Transverse colon (tissue), 4 donors: ENCODE measurements around the gene SLC22A14. TPM values are rescaled to one million over a fixed set of nuclear protein-coding genes. Genes with fewer than 3 reads are reported as not detected.

ENCODE experiments used
- DNase-seq: peaks from one replicate; pipeline ENCODE4 v3.0.0-alpha.2; 2019
- H3K27ac ChIP-seq, 4 donors: fragments of 200-600 bp; sonication (generic); 2 replicates each; pipeline ENCODE4 v1.5.1; 2016 to 2018; ENCODE audit warnings: inconsistent platforms in 4 of 4
- H3K27me3 ChIP-seq: fragments of 200-600 bp; sonication (generic); 2 replicates; pipeline ENCODE4 v1.5.1; 2017; ENCODE audit warnings: inconsistent platforms
- H3K36me3 ChIP-seq, 4 donors: fragments of 200-600 bp; sonication (generic); 2 replicates each; pipeline ENCODE4 v1.5.1; 2017 to 2019; ENCODE audit warnings: inconsistent platforms in 4 of 4
- H3K4me1 ChIP-seq, 4 donors: fragments of 200-600 bp; sonication (generic); 2 replicates each; pipeline ENCODE4 v1.5.1; 2017 to 2020; ENCODE audit warnings: inconsistent platforms in 4 of 4
- H3K4me3 ChIP-seq, 4 donors: fragments of 200-600 bp; sonication (generic); 1 replicate in 1 of 4; 2 replicates in 3 of 4; pipeline versions ENCODE4 v1.5.1 to v1.6.1; 2017 to 2019; ENCODE audit warnings: inconsistent platforms in 4 of 4
- H3K9me3 ChIP-seq, 2 donors: fragments of 200-600 bp; sonication (generic); 2 replicates each; pipeline ENCODE4 v1.5.1; 2017 to 2019; ENCODE audit warnings: inconsistent platforms in 2 of 2
- EP300 ChIP-seq: sonication (generic); formaldehyde crosslinking; IDR thresholded peaks from one replicate; pipeline ENCODE4 v1.6.1; 2017; ENCODE audit warnings: antibody characterized with exemption, low read depth
- POLR2A ChIP-seq: fragments of 450-650 bp; IDR thresholded peaks from one replicate; pipeline ENCODE4 v1.6.1; 2016; ENCODE audit warnings: antibody characterized with exemption, mild to moderate bottlenecking, moderate library complexity
- POLR2AphosphoS5 ChIP-seq, 3 donors: sonication (generic); formaldehyde crosslinking; IDR thresholded peaks; one replicate each; pipeline ENCODE4 v1.6.1; 2016; ENCODE audit warnings: antibody characterized with exemption in 3 of 3
- WGBS, 2 donors: methylation state at CpG; one replicate each; pipeline ENCODE4 v1.1.5; 2018; ENCODE audit warnings: low coverage in 1 of 2; 5-methylcytosine and 5-hydroxymethylcytosine counted together
- in situ Hi-C, 4 donors: fragments of 200-750 bp; cut with MboI; loops; one replicate each; pipeline versions ENCODE4 v1.15.0 to v1.15.1; 2017; ENCODE audit warnings: low sequenced_read_pairs in 3 of 4, low pct_ligation_motif_present in 1 of 4, low pct_unique_long_range_greater_than_20kb in 1 of 4
- intact Hi-C: fragments of 100-400 bp; cut with DNase I; formaldehyde crosslinking; loops from one replicate; pipeline ENCODE4 v1.15.1; 2023; ENCODE audit warnings: low total_unique reads
- total RNA-seq, 4 donors: library from RNA; depleted of rRNA; stranded (reverse); fragments of >200 nt; gene quantifications; one replicate each; pipeline ENCODE4 v1.1.0, GENCODE V29; 2016
- TF ChIP-seq, protein P1 (sequence below), 5 experiments: fragments of 200-600 bp in 3 of 5; fragments of 450-650 bp in 2 of 5; sonication (generic) in 3 of 5; IDR thresholded peaks; 1 replicate in 2 of 5; 2 replicates in 3 of 5; pipeline ENCODE4 v1.5.1; 2016 to 2017; ENCODE audit warnings: antibody characterized with exemption in 5 of 5, inconsistent platforms in 3 of 5, mild to moderate bottlenecking in 2 of 5, moderate library complexity in 1 of 5

The SLC22A14 gene
- total RNA-seq, 4 donors from 2014 or later: 0.48 TPM; not detected in 3

DNA sequence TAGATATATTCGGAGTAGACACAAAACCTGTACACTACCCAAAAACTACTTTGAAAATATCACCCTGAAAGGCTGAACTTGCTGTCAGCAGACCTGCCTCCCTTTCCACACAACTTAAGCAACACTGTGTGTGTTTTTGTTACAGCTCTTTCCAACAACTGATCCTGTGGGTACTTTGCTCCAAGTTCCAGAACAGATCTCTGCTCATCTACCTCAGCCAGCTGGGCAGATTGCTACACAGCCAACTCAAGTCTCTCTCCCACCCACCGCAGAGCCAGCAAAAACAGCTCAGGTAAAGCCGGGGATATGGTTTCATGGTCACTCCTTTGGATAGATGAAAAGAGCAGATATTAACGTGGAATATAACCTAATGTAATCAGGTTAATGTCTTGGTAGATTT, 36.2 kb upstream of the SLC22A14 start:
- Histone ChIP-seq H3K9me3 (no peaks in the 10 kb centered on the region), H3K27me3 (no peaks in the 10 kb centered on the region), H3K4me1 (peaks cover 0 to 8% (median 0%) of the 10 kb centered on the region in 4 donors), H3K4me3 (no peak overlapping the region), H3K27ac (no peak overlapping the region), H3K36me3 (peaks cover 0 to 30% (median 13%) of the 10 kb centered on the region in 4 donors)
- TF ChIP-seq POLR2A (no peak), POLR2AphosphoS5 (IDR thresholded peaks at IDR 0.05) (no peak), EP300 (no peak)
- TF ChIP-seq, protein P1, sequence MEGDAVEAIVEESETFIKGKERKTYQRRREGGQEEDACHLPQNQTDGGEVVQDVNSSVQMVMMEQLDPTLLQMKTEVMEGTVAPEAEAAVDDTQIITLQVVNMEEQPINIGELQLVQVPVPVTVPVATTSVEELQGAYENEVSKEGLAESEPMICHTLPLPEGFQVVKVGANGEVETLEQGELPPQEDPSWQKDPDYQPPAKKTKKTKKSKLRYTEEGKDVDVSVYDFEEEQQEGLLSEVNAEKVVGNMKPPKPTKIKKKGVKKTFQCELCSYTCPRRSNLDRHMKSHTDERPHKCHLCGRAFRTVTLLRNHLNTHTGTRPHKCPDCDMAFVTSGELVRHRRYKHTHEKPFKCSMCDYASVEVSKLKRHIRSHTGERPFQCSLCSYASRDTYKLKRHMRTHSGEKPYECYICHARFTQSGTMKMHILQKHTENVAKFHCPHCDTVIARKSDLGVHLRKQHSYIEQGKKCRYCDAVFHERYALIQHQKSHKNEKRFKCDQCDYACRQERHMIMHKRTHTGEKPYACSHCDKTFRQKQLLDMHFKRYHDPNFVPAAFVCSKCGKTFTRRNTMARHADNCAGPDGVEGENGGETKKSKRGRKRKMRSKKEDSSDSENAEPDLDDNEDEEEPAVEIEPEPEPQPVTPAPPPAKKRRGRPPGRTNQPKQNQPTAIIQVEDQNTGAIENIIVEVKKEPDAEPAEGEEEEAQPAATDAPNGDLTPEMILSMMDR (IDR thresholded peaks at IDR 0.05): no peak
- intact Hi-C loops: loop anchor here (10.0 kb wide), 1 partner anchor 581 kb away; no protein-coding TSS in a partner anchor
- in situ Hi-C loops: no loop called here
- DNase-seq: no peak
- 92 to 98% methylated on average over 4 of the region's 4 CpGs for WGBS, 2 donors

DNA sequence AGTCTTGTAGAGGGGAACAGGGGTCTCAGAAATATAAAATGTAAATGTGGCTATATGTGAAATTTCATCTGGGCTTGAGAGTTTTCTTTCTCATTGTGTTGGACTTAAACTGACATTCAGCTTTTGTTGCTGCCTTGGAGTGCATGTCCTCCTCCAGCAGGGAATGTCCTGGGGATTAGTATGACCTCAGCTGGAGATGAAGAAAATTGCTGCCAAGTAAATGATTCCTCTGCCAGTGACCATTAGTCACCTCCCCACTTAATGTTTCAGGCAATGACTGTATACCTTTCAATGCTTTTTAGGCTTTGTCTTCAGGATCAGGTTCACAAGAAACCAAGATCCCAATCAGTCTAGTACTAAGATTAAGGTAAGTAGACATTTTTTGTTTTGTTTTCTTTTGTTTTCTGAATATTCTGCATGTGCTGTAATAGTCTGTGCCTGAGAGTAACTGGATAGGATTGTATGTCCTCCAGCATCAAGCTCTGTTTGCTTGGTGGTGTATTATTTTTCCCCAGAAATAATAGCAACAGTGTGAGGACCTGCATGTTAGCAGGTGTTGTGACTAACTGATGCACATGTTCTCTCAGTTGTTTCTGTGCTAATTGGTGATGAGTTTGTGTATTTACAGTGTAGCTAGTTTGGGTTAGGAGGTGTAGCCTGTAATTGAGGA, 34.6 kb upstream of the SLC22A14 start:
- H3K4me3 ChIP-seq: no peak overlapping the region
- H3K36me3 ChIP-seq: peaks cover 0 to 41% (median 20%) of the 10 kb centered on the region in 4 donors
- H3K4me1 ChIP-seq: peaks cover 0 to 8% (median 0%) of the 10 kb centered on the region in 4 donors
- H3K27ac ChIP-seq: no peak overlapping the region
- no peaks in the 10 kb centered on the region for H3K27me3 ChIP-seq
- TF ChIP-seq POLR2A (no peak), EP300 (no peak), POLR2AphosphoS5 (IDR thresholded peaks at IDR 0.05) (no peak)
- TF ChIP-seq, protein P1 (IDR thresholded peaks at IDR 0.05): no peak
- no peaks in the 10 kb centered on the region for H3K9me3 ChIP-seq
- in situ Hi-C loops (no loop called here), intact Hi-C loops (loop anchor here (10.0 kb wide), 1 partner anchor 583 kb away; no protein-coding TSS in a partner anchor)
- DNase-seq: no peak

GRCh38 chr3:38250198-38250597, 31.9 kb upstream of the SLC22A14 start:
- intact Hi-C loops (no loop called here), in situ Hi-C loops (no loop called here)
- Histone ChIP-seq H3K36me3 (peaks cover 0 to 64% (median 26%) of the 10 kb centered on the region in 4 donors), H3K9me3 (no peaks in the 10 kb centered on the region), H3K4me3 (no peak overlapping the region), H3K27ac (no peak overlapping the region), H3K27me3 (no peaks in the 10 kb centered on the region), H3K4me1 (peaks cover 0 to 8% (median 0%) of the 10 kb centered on the region in 4 donors)
- WGBS, 2 donors: 89 to 96% methylated on average over 2 of the region's 2 CpGs
- TF ChIP-seq POLR2A (no peak), POLR2AphosphoS5 (IDR thresholded peaks at IDR 0.05) (no peak), EP300 (no peak)
- TF ChIP-seq, protein P1 (IDR thresholded peaks at IDR 0.05): no peak
- DNase-seq: no peak

- DNase-seq: no peak
- Histone ChIP-seq H3K27me3 (no peaks in the 10 kb centered on the region), H3K4me1 (peaks cover 0 to 8% (median 0%) of the 10 kb centered on the region in 4 donors), H3K36me3 (peaks cover 0 to 61% (median 22%) of the 10 kb centered on the region in 4 donors), H3K27ac (no peak overlapping the region), H3K9me3 (no peaks in the 10 kb centered on the region), H3K4me3 (no peak overlapping the region)
- intact Hi-C loops (no loop called here), in situ Hi-C loops (no loop called here)
- 89 to 95% methylated on average over 3 to 4 of the region's 4 CpGs for WGBS, 2 donors
- TF ChIP-seq, protein P1 (IDR thresholded peaks at IDR 0.05): no peak
- TF ChIP-seq POLR2A (no peak), EP300 (no peak), POLR2AphosphoS5 (IDR thresholded peaks at IDR 0.05) (no peak)
Observed at GRCh38 chr3:38251197-38251596, 30.9 kb upstream of the SLC22A14 start.
